Measurements from ENCODE around the gene C18orf32. TPM values are rescaled to one million over a fixed set of nuclear protein-coding genes. Genes with fewer than 3 reads are reported as not detected.

The C18orf32 gene
- total and polyA plus RNA-seq, 2 of the 8 experiments (the other 6 are each of a cell fraction or from before 2014, with no cell fraction given): 17.3 to 20.1 TPM

GRCh38 chr18:49481907-49482306 lies 5.1 kb downstream of the C18orf32 start (continued):
- TF ChIP-seq CEBPB (IDR thresholded peaks at IDR 0.05; ENCODE audit: low read depth, low read length): no peak
- TF ChIP-seq, protein P1, sequence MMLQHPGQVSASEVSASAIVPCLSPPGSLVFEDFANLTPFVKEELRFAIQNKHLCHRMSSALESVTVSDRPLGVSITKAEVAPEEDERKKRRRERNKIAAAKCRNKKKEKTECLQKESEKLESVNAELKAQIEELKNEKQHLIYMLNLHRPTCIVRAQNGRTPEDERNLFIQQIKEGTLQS (IDR thresholded peaks at IDR 0.05; ENCODE audit: insufficient read depth, low read depth, low read length): no peak
